ENCODE data around the gene PCDHA1. TPM values are rescaled to one million over a fixed set of nuclear protein-coding genes. Genes with fewer than 3 reads are reported as not detected.

The PCDHA1 gene
- total RNA-seq, 4 donors from 2014 or later: not detected

GRCh38 chr5:141017943-141018342 is 232.0 kb downstream of the PCDHA1 start:
- in situ Hi-C loops (cut with MboI; ENCODE audit: low sequenced_read_pairs in 4 of 4) (no loop called here), intact Hi-C loops (cut with DNase I; ENCODE audit: low total_unique reads) (no loop called here)
- Histone ChIP-seq H3K9me3 (no peaks in the 10 kb centered on the region), H3K27ac (no peak overlapping the region), H3K27me3 (no peaks in the 10 kb centered on the region), H3K36me3 (no peaks in the 10 kb centered on the region), H3K4me3 (no peak overlapping the region), H3K4me1 (no peaks in the 10 kb centered on the region)
- no peak for TF ChIP-seq POLR2A (IDR thresholded peaks at IDR 0.05)
- TF ChIP-seq CTCF (IDR thresholded peaks at IDR 0.05 in 4 of 5, conservative IDR thresholded peaks at IDR 0.05 in 1 of 5): no peak
- ATAC-seq: no peak
- no peak for DNase-seq

GRCh38 chr5:141022384-141022783 is 236.4 kb downstream of the PCDHA1 start:
- intact Hi-C loops (cut with DNase I; ENCODE audit: low total_unique reads) (no loop called here), in situ Hi-C loops (cut with MboI; ENCODE audit: low sequenced_read_pairs in 4 of 4) (no loop called here)
- no peaks in the 10 kb centered on the region for H3K36me3 ChIP-seq
- H3K27me3 ChIP-seq: no peaks in the 10 kb centered on the region
- H3K4me3 ChIP-seq: no peak overlapping the region
- TF ChIP-seq CTCF (IDR thresholded peaks at IDR 0.05 in 4 of 5, conservative IDR thresholded peaks at IDR 0.05 in 1 of 5): no peak
- no peaks in the 10 kb centered on the region for H3K9me3 ChIP-seq
- H3K27ac ChIP-seq: no peak overlapping the region
- DNase-seq: no peak
- no peak for ATAC-seq
- no peaks in the 10 kb centered on the region for H3K4me1 ChIP-seq

- no peaks in the 10 kb centered on the region for H3K27me3 ChIP-seq
Measured at GRCh38 chr5:141031006-141031405, 245.1 kb downstream of the PCDHA1 start.

GRCh38 chr5:141032626-141033025 is 246.7 kb downstream of the PCDHA1 start:
- Histone ChIP-seq H3K4me3 (no peak overlapping the region), H3K36me3 (no peaks in the 10 kb centered on the region), H3K9me3 (no peaks in the 10 kb centered on the region), H3K4me1 (no peaks in the 10 kb centered on the region), H3K27ac (no peak overlapping the region), H3K27me3 (no peaks in the 10 kb centered on the region)
- ATAC-seq (no peak), DNase-seq (no peak)
- in situ Hi-C loops (cut with MboI; ENCODE audit: low sequenced_read_pairs in 4 of 4) (loop anchor here in 1 of 4 donors (25.0 kb wide), 1 partner anchor 645 kb away; no protein-coding TSS in a partner anchor), intact Hi-C loops (cut with DNase I; ENCODE audit: low total_unique reads) (no loop called here)
- TF ChIP-seq POLR2A (IDR thresholded peaks at IDR 0.05): no peak
- TF ChIP-seq CTCF (IDR thresholded peaks at IDR 0.05 in 4 of 5, conservative IDR thresholded peaks at IDR 0.05 in 1 of 5): no peak

More at GRCh38 chr5:141031006-141031405, 245.1 kb downstream of the PCDHA1 start:
- Histone ChIP-seq H3K9me3 (no peaks in the 10 kb centered on the region), H3K36me3 (no peaks in the 10 kb centered on the region), H3K4me3 (no peak overlapping the region), H3K27ac (no peak overlapping the region), H3K4me1 (no peaks in the 10 kb centered on the region)
- no peak for TF ChIP-seq POLR2A (IDR thresholded peaks at IDR 0.05)
- TF ChIP-seq CTCF (IDR thresholded peaks at IDR 0.05 in 4 of 5, conservative IDR thresholded peaks at IDR 0.05 in 1 of 5): no peak
- DNase-seq (no peak), ATAC-seq (no peak)
- in situ Hi-C loops (cut with MboI; ENCODE audit: low sequenced_read_pairs in 4 of 4): loop anchor here in 1 of 4 donors (25.0 kb wide), 1 partner anchor 644 kb away; no protein-coding TSS in a partner anchor
- intact Hi-C loops (cut with DNase I; ENCODE audit: low total_unique reads): no loop called here

GRCh38 chr5:141039061-141039460 is 253.1 kb downstream of the PCDHA1 start:
- intact Hi-C loops (cut with DNase I; ENCODE audit: low total_unique reads): no loop called here

More at GRCh38 chr5:141039061-141039460, 253.1 kb downstream of the PCDHA1 start:
- in situ Hi-C loops (cut with MboI; ENCODE audit: low sequenced_read_pairs in 4 of 4): loop anchor here in 1 of 4 donors (25.0 kb wide), 1 partner anchor 652 kb away; no protein-coding TSS in a partner anchor
- ATAC-seq: no peak
- no peak overlapping the region for H3K27ac ChIP-seq
- H3K9me3 ChIP-seq: no peaks in the 10 kb centered on the region
- peaks cover 6 to 7% of the 10 kb centered on the region in 2 donors for H3K4me1 ChIP-seq
- DNase-seq: no peak
- H3K27me3 ChIP-seq: peaks cover 0 to 2% (median 0%) of the 10 kb centered on the region in 3 donors
- no peaks in the 10 kb centered on the region for H3K36me3 ChIP-seq
- TF ChIP-seq POLR2A (IDR thresholded peaks at IDR 0.05) (no peak), CTCF (IDR thresholded peaks at IDR 0.05 in 4 of 5, conservative IDR thresholded peaks at IDR 0.05 in 1 of 5) (no peak)
- H3K4me3 ChIP-seq: no peak overlapping the region

All from gastrocnemius medialis (tissue), 4 donors.